ENCODE results near the gene MAPKAPK5.

- TF ChIP-seq, protein P1, sequence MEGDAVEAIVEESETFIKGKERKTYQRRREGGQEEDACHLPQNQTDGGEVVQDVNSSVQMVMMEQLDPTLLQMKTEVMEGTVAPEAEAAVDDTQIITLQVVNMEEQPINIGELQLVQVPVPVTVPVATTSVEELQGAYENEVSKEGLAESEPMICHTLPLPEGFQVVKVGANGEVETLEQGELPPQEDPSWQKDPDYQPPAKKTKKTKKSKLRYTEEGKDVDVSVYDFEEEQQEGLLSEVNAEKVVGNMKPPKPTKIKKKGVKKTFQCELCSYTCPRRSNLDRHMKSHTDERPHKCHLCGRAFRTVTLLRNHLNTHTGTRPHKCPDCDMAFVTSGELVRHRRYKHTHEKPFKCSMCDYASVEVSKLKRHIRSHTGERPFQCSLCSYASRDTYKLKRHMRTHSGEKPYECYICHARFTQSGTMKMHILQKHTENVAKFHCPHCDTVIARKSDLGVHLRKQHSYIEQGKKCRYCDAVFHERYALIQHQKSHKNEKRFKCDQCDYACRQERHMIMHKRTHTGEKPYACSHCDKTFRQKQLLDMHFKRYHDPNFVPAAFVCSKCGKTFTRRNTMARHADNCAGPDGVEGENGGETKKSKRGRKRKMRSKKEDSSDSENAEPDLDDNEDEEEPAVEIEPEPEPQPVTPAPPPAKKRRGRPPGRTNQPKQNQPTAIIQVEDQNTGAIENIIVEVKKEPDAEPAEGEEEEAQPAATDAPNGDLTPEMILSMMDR (IDR thresholded peaks at IDR 0.05), result no peak
- no peak for TF ChIP-seq POLR2A (IDR thresholded peaks at IDR 0.05)
Observed at GRCh38 chr12:111869671-111870070, 27.6 kb downstream of the MAPKAPK5 start.
